ENCODE measurements around the gene BSN. TPM values are rescaled to one million over a fixed set of nuclear protein-coding genes. Genes with fewer than 3 reads are reported as not detected.

The BSN gene
- total RNA-seq, 1 experiment from 2014 or later = 0.87 TPM

DNA sequence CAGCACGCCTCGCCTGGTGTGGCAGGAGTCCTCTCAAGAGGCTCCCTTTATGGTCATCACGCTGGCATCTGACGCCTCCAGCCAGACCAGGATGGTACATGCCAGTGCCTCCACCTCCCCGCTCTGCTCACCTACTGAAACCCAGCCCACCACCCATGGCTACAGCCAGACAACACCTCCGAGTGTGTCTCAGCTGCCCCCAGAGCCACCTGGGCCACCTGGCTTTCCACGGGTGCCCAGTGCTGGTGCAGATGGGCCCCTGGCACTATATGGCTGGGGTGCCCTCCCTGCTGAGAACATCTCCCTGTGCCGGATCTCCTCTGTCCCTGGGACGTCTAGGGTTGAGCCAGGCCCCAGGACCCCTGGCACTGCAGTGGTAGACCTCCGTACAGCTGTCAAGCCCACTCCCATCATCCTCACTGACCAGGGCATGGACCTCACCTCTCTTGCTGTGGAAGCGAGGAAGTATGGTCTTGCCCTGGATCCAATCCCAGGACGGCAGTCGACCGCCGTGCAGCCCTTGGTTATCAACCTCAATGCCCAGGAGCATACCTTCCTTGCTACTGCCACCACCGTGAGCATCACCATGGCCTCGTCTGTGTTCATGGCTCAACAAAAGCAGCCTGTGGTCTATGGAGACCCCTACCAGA, 100.0 kb downstream of the BSN start:
- Histone ChIP-seq H3K4me3 (ENCODE audit: low read depth in 2 of 2, low read length in 2 of 2) (no peak overlapping the region), H3K36me3 (ENCODE audit: control insufficient read depth, insufficient read depth, low read length) (no peaks in the 10 kb centered on the region), H3K9me3 (ENCODE audit: control insufficient read depth, insufficient read depth, low read depth, low read length) (no peaks in the 10 kb centered on the region), H3K4me1 (ENCODE audit: control insufficient read depth, insufficient read depth, low read length) (no peaks in the 10 kb centered on the region), H3K27ac (ENCODE audit: low read length) (no peak overlapping the region), H3K27me3 (ENCODE audit: control insufficient read depth, insufficient read depth, low read length) (no peaks in the 10 kb centered on the region)
- ChIA-PET CTCF (no interaction called here), POLR2A (no interaction called here)
- DNase-seq (ENCODE audit: low read depth, low spot score) (no peak), ATAC-seq (no peak)
- intact Hi-C loops (cut with micrococcal nuclease; ENCODE audit: unreplicated experiment) (no loop called here), in situ Hi-C loops (cut with HindIII; ENCODE audit: low pct_unique_long_range_greater_than_20kb, low sequenced_read_pairs) (no loop called here)
- no TSS peak for BruUV-seq (replicated peaks)
- TF ChIP-seq POLR2AphosphoS5 (IDR thresholded peaks at IDR 0.05; ENCODE audit: low read depth, low read length) (no peak), SIN3A (IDR thresholded peaks at IDR 0.05; ENCODE audit: borderline replicate concordance, insufficient read depth, low read depth, low read length) (no peak), TCF7L2 (IDR thresholded peaks at IDR 0.05; ENCODE audit: low read depth, low read length) (no peak)
- TF ChIP-seq, protein P1, sequence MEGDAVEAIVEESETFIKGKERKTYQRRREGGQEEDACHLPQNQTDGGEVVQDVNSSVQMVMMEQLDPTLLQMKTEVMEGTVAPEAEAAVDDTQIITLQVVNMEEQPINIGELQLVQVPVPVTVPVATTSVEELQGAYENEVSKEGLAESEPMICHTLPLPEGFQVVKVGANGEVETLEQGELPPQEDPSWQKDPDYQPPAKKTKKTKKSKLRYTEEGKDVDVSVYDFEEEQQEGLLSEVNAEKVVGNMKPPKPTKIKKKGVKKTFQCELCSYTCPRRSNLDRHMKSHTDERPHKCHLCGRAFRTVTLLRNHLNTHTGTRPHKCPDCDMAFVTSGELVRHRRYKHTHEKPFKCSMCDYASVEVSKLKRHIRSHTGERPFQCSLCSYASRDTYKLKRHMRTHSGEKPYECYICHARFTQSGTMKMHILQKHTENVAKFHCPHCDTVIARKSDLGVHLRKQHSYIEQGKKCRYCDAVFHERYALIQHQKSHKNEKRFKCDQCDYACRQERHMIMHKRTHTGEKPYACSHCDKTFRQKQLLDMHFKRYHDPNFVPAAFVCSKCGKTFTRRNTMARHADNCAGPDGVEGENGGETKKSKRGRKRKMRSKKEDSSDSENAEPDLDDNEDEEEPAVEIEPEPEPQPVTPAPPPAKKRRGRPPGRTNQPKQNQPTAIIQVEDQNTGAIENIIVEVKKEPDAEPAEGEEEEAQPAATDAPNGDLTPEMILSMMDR (IDR thresholded peaks at IDR 0.05) = no peak
- TF ChIP-seq, protein P2, sequence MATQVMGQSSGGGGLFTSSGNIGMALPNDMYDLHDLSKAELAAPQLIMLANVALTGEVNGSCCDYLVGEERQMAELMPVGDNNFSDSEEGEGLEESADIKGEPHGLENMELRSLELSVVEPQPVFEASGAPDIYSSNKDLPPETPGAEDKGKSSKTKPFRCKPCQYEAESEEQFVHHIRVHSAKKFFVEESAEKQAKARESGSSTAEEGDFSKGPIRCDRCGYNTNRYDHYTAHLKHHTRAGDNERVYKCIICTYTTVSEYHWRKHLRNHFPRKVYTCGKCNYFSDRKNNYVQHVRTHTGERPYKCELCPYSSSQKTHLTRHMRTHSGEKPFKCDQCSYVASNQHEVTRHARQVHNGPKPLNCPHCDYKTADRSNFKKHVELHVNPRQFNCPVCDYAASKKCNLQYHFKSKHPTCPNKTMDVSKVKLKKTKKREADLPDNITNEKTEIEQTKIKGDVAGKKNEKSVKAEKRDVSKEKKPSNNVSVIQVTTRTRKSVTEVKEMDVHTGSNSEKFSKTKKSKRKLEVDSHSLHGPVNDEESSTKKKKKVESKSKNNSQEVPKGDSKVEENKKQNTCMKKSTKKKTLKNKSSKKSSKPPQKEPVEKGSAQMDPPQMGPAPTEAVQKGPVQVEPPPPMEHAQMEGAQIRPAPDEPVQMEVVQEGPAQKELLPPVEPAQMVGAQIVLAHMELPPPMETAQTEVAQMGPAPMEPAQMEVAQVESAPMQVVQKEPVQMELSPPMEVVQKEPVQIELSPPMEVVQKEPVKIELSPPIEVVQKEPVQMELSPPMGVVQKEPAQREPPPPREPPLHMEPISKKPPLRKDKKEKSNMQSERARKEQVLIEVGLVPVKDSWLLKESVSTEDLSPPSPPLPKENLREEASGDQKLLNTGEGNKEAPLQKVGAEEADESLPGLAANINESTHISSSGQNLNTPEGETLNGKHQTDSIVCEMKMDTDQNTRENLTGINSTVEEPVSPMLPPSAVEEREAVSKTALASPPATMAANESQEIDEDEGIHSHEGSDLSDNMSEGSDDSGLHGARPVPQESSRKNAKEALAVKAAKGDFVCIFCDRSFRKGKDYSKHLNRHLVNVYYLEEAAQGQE (IDR thresholded peaks at IDR 0.05; ENCODE audit: insufficient read depth in 1 of 2, low read depth in 2 of 2, low read length in 1 of 2) = no peak

DNA sequence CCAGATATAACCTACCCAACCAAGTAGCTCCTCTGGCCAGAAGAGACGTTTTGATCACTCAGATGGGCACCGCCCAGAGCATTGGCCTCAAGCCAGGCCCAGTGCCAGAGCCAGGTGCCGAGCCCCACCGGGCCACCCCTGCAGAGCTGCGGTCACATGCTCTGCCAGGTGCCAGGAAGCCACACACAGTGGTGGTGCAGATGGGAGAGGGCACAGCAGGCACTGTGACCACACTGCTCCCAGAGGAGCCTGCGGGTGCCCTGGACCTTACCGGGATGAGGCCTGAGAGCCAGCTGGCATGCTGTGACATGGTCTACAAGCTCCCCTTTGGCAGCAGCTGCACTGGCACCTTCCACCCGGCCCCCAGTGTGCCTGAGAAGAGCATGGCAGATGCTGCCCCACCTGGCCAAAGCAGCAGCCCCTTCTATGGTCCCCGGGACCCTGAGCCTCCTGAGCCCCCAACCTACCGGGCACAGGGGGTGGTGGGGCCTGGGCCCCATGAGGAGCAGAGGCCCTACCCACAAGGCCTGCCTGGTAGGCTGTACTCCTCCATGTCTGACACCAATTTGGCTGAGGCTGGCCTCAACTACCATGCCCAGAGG, 100.8 kb downstream of the BSN start:
- Histone ChIP-seq H3K36me3 (ENCODE audit: control insufficient read depth, insufficient read depth, low read length) (no peaks in the 10 kb centered on the region), H3K4me1 (ENCODE audit: control insufficient read depth, insufficient read depth, low read length) (no peaks in the 10 kb centered on the region), H3K4me3 (ENCODE audit: low read depth in 2 of 2, low read length in 2 of 2) (no peak overlapping the region), H3K9me3 (ENCODE audit: control insufficient read depth, insufficient read depth, low read depth, low read length) (no peaks in the 10 kb centered on the region), H3K27me3 (ENCODE audit: control insufficient read depth, insufficient read depth, low read length) (no peaks in the 10 kb centered on the region), H3K27ac (ENCODE audit: low read length) (no peak overlapping the region)
- in situ Hi-C loops (cut with HindIII; ENCODE audit: low pct_unique_long_range_greater_than_20kb, low sequenced_read_pairs) (no loop called here), intact Hi-C loops (cut with micrococcal nuclease; ENCODE audit: unreplicated experiment) (no loop called here)
- BruUV-seq (replicated peaks) = no TSS peak
- TF ChIP-seq TCF7L2 (IDR thresholded peaks at IDR 0.05; ENCODE audit: low read depth, low read length) = no peak
- no peak for TF ChIP-seq SIN3A (IDR thresholded peaks at IDR 0.05; ENCODE audit: borderline replicate concordance, insufficient read depth, low read depth, low read length)
- TF ChIP-seq, protein P1 (IDR thresholded peaks at IDR 0.05) = no peak
- TF ChIP-seq, protein P2 (IDR thresholded peaks at IDR 0.05; ENCODE audit: insufficient read depth in 1 of 2, low read depth in 2 of 2, low read length in 1 of 2) = no peak
- no peak for TF ChIP-seq POLR2AphosphoS5 (IDR thresholded peaks at IDR 0.05; ENCODE audit: low read depth, low read length)
- ATAC-seq = no peak
- ChIA-PET CTCF (no interaction called here), POLR2A (no interaction called here)
- DNase-seq (ENCODE audit: low read depth, low spot score) = no peak
